ENCODE results near the gene CDCP1. TPM values are rescaled to one million over a fixed set of nuclear protein-coding genes. Genes with fewer than 3 reads are reported as not detected.

Gene CDCP1
- total RNA-seq, 2 donors from 2014 or later = 14.3 to 21.5 TPM

GRCh38 chr3:45188719-45189659 is 42.8 kb upstream of the CDCP1 start:
- Histone ChIP-seq H3K9me3 (no peaks in the 10 kb centered on the region), H3K27me3 (replicated peaks; ENCODE audit: insufficient read depth) (no peaks in the 10 kb centered on the region), H3K4me1 (replicated peaks) (no peaks in the 10 kb centered on the region), H3K27ac (no peak overlapping the region), H3K36me3 (no peaks in the 10 kb centered on the region), H3K4me3 (no peak overlapping the region)
- no peak for DNase-seq (ENCODE audit: low spot score)
- TF ChIP-seq POLR2AphosphoS5 (IDR thresholded peaks at IDR 0.05) = no peak
- no peak for TF ChIP-seq POLR2A (IDR thresholded peaks at IDR 0.05)
- TF ChIP-seq CTCF (IDR thresholded peaks at IDR 0.05) = no peak
- 59% methylated on average over 8 of the region's 8 CpGs for WGBS
- intact Hi-C loops (cut with DNase I) = no loop called here

GRCh38 chr3:45187694-45188141 is 41.5 kb upstream of the CDCP1 start:
- Histone ChIP-seq H3K27me3 (replicated peaks; ENCODE audit: insufficient read depth) (no peaks in the 10 kb centered on the region), H3K36me3 (no peaks in the 10 kb centered on the region), H3K9me3 (no peaks in the 10 kb centered on the region), H3K27ac (no peak overlapping the region), H3K4me3 (no peak overlapping the region), H3K4me1 (replicated peaks) (no peaks in the 10 kb centered on the region)
- 65% methylated on average over 3 of the region's 3 CpGs for WGBS
- intact Hi-C loops (cut with DNase I) = no loop called here
- no peak for TF ChIP-seq POLR2A (IDR thresholded peaks at IDR 0.05)
- no peak for TF ChIP-seq CTCF (IDR thresholded peaks at IDR 0.05)
- TF ChIP-seq POLR2AphosphoS5 (IDR thresholded peaks at IDR 0.05) = no peak
- DNase-seq (ENCODE audit: low spot score) = no peak

- TF ChIP-seq CTCF (IDR thresholded peaks at IDR 0.05) (no peak), POLR2A (IDR thresholded peaks at IDR 0.05) (no peak), POLR2AphosphoS5 (IDR thresholded peaks at IDR 0.05) (no peak)
- WGBS = 97% methylated on average over 6 of the region's 6 CpGs
- Histone ChIP-seq H3K27me3 (replicated peaks; ENCODE audit: insufficient read depth) (no peaks in the 10 kb centered on the region), H3K4me3 (no peak overlapping the region), H3K4me1 (replicated peaks) (no peaks in the 10 kb centered on the region), H3K27ac (no peak overlapping the region), H3K36me3 (no peaks in the 10 kb centered on the region), H3K9me3 (no peaks in the 10 kb centered on the region)
- intact Hi-C loops (cut with DNase I) = no loop called here
- DNase-seq (ENCODE audit: low spot score) = no peak
Observed at GRCh38 chr3:45186871-45187270, 40.7 kb upstream of the CDCP1 start.

GRCh38 chr3:45185461-45185860 is 39.3 kb upstream of the CDCP1 start:
- H3K4me3 ChIP-seq = no peak overlapping the region
- H3K4me1 ChIP-seq (replicated peaks) = no peaks in the 10 kb centered on the region
- H3K27ac ChIP-seq = no peak overlapping the region
- H3K36me3 ChIP-seq = no peaks in the 10 kb centered on the region
- H3K9me3 ChIP-seq = no peaks in the 10 kb centered on the region
- no peaks in the 10 kb centered on the region for H3K27me3 ChIP-seq (replicated peaks; ENCODE audit: insufficient read depth)
- DNase-seq (ENCODE audit: low spot score) = no peak
- WGBS = 88% methylated on average over 5 of the region's 5 CpGs
- intact Hi-C loops (cut with DNase I) = no loop called here
- no peak for TF ChIP-seq CTCF (IDR thresholded peaks at IDR 0.05)
- TF ChIP-seq POLR2A (IDR thresholded peaks at IDR 0.05) = no peak
- no peak for TF ChIP-seq POLR2AphosphoS5 (IDR thresholded peaks at IDR 0.05)

- WGBS = 98% methylated on average over 2 of the region's 2 CpGs
- no peak for DNase-seq (ENCODE audit: low spot score)
- intact Hi-C loops (cut with DNase I) = no loop called here
- Histone ChIP-seq H3K27me3 (replicated peaks; ENCODE audit: insufficient read depth) (no peaks in the 10 kb centered on the region), H3K27ac (no peak overlapping the region), H3K4me3 (no peak overlapping the region), H3K36me3 (no peaks in the 10 kb centered on the region), H3K9me3 (no peaks in the 10 kb centered on the region), H3K4me1 (replicated peaks) (no peaks in the 10 kb centered on the region)
- TF ChIP-seq POLR2AphosphoS5 (IDR thresholded peaks at IDR 0.05) = no peak
- no peak for TF ChIP-seq POLR2A (IDR thresholded peaks at IDR 0.05)
- TF ChIP-seq CTCF (IDR thresholded peaks at IDR 0.05) = no peak
Observed at GRCh38 chr3:45185052-45185451, 38.9 kb upstream of the CDCP1 start.
